Mucosa of descending colon (tissue), 3 donors: Measurements from ENCODE around the gene ATP6V1C2. TPM values are rescaled to one million over a fixed set of nuclear protein-coding genes. Genes with fewer than 3 reads are reported as not detected.

Experiments
- ATAC-seq: fragments of 200-7000 bp; cut with Tn5 transposase; one replicate; pipeline ENCODE4 v1.9.1; 2020; ENCODE audit warnings: mild to moderate bottlenecking, moderate library complexity
- DNase-seq, 3 donors: peaks; one replicate each; pipeline ENCODE4 v3.0.0-alpha.2; 2020
- H3K36me3 ChIP-seq: fragments of 200-600 bp; one replicate; pipeline ENCODE4 v1.8.0; 2021; ENCODE audit warnings: low read depth, mild to moderate bottlenecking
- H3K4me1 ChIP-seq: fragments of 200-600 bp; one replicate; pipeline ENCODE4 v1.8.0; 2021; ENCODE audit warnings: low read depth, mild to moderate bottlenecking
- H3K4me3 ChIP-seq: fragments of 200-600 bp; one replicate; pipeline ENCODE4 v1.8.0; 2021; ENCODE audit warnings: mild to moderate bottlenecking
- H3K9me3 ChIP-seq: fragments of 200-600 bp; one replicate; pipeline ENCODE4 v1.8.0; 2021; ENCODE audit warnings: mild to moderate bottlenecking
- intact Hi-C, 2 donors: fragments of 100-400 bp; cut with DNase I in 1 of 2; cut with micrococcal nuclease in 1 of 2; formaldehyde crosslinking; loops; one replicate each; pipeline versions ENCODE4 v1.11.0 to v1.11.1; 2022; cut with DNase I, micrococcal nuclease
- total RNA-seq, 3 donors: library from RNA; stranded (reverse); fragmentation: NEBNext Ultra II Directional in 2 of 3; extraction: Animal tissue kit (Norgen Biotek cat#: 25700) in 2 of 3; gene quantifications; one replicate each; pipeline versions ENCODE4 v1.2.1 to v1.2.4, GENCODE V29; 2021 to 2023
- TF ChIP-seq, protein P1 (sequence below): fragments of 200-600 bp; IDR thresholded peaks from one replicate; pipeline ENCODE4 v1.8.0; 2022; ENCODE audit warnings: antibody characterized with exemption, mild to moderate bottlenecking
- donor health status: DM: no; HTN: no; CAD: no; lungs with moderate emphysema.
- donor health status: DM: no; HTN: no; CAD: no.
- donor health status: DM: no; HTN: yes; CAD: no.

Gene ATP6V1C2
- total RNA-seq, 3 donors from 2014 or later = 0.57 to 3.8 (median 1.0) TPM

DNA sequence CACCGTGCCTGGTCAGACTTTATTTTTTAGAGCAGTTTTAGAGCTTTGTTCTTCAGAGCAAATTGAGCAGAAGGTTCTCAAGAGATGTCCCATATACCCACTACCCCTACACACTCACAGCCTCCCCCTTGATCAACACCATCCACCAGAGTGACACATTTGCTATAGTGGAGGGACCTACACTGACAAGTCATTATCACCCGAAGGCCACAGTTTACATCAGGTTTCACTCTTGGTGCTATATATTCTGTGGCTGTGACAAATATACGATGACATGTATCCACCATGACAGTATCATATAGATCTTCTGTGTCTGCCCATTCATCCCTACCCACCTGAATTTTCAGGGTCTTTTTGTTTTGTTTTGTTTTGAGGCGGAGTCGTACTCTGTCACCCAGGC lies 15.4 kb upstream of the ATP6V1C2 start:
- no peaks in the 10 kb centered on the region for H3K36me3 ChIP-seq
- ATAC-seq = no peak

DNA sequence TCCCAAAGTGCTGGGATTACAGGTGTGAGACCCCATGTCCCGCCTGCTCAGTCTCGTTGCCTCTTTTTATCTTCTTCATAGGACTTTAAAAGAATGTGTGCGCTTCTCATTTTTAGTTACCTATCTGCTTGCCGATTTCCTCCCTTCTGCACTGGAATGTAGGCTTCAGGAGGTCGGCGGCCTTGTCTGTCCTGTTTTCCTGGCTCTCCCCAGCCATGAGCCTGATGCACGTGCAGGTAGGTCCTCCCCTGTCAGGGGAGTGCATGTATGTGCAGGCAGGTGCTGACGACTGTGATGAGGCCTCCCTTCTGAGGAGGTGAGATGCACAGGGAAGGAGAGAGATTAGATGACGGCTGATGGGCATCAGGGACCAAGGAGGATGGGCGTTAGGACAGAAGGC lies 13.6 kb upstream of the ATP6V1C2 start:
- Histone ChIP-seq H3K4me1 (no peaks in the 10 kb centered on the region), H3K9me3 (no peaks in the 10 kb centered on the region), H3K4me3 (no peak overlapping the region), H3K36me3 (no peaks in the 10 kb centered on the region)
- intact Hi-C loops = no loop called here
- TF ChIP-seq, protein P1, sequence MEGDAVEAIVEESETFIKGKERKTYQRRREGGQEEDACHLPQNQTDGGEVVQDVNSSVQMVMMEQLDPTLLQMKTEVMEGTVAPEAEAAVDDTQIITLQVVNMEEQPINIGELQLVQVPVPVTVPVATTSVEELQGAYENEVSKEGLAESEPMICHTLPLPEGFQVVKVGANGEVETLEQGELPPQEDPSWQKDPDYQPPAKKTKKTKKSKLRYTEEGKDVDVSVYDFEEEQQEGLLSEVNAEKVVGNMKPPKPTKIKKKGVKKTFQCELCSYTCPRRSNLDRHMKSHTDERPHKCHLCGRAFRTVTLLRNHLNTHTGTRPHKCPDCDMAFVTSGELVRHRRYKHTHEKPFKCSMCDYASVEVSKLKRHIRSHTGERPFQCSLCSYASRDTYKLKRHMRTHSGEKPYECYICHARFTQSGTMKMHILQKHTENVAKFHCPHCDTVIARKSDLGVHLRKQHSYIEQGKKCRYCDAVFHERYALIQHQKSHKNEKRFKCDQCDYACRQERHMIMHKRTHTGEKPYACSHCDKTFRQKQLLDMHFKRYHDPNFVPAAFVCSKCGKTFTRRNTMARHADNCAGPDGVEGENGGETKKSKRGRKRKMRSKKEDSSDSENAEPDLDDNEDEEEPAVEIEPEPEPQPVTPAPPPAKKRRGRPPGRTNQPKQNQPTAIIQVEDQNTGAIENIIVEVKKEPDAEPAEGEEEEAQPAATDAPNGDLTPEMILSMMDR = no peak
- no peak for ATAC-seq
- DNase-seq = no peak

More for the DNA sequence above, 15.4 kb upstream of the ATP6V1C2 start:
- TF ChIP-seq, protein P1 = no peak
- no peaks in the 10 kb centered on the region for H3K9me3 ChIP-seq
- intact Hi-C loops = no loop called here
- no peak for DNase-seq
- no peak overlapping the region for H3K4me3 ChIP-seq
- no peaks in the 10 kb centered on the region for H3K4me1 ChIP-seq

DNA sequence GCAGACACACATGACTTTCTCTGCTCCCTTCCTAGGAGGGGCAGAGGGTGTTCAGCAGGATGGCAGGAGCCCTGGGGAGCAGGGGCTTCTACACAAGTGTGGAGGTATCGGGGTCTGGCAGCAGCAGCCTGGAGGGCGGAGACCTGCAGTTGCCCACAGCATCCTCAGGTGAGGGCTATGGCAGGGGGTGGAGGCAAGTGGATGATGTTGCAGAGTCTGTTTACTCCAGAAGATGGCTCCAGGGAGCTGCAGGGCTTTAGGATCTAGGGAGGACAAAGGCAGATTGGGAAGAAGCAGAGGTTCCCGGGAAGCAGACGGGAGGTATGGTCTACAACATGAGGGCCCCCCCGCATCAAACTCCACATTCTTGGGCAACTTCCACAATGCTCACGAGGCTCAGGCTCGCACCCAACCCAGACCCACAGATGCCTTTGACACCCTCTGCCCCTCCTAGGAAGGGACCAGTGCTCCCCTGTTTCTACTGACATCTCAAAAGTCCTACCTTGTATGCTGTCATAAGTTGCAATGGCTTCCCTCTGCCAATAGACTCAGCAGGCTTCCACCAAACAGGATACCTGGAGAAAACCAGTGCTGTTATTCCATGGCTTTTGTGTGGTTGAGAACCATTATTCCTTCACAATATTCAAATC lies 12.0 kb upstream of the ATP6V1C2 start:
- ATAC-seq = peak; percentile 82
- intact Hi-C loops = no loop called here
- TF ChIP-seq, protein P1 = peak; percentile 8
- H3K9me3 ChIP-seq = no peaks in the 10 kb centered on the region
- no peaks in the 10 kb centered on the region for H3K4me1 ChIP-seq
- DNase-seq = peak in 2 of 3 donors; percentile 37 to 50
- no peaks in the 10 kb centered on the region for H3K36me3 ChIP-seq
- H3K4me3 ChIP-seq = no peak overlapping the region

DNA sequence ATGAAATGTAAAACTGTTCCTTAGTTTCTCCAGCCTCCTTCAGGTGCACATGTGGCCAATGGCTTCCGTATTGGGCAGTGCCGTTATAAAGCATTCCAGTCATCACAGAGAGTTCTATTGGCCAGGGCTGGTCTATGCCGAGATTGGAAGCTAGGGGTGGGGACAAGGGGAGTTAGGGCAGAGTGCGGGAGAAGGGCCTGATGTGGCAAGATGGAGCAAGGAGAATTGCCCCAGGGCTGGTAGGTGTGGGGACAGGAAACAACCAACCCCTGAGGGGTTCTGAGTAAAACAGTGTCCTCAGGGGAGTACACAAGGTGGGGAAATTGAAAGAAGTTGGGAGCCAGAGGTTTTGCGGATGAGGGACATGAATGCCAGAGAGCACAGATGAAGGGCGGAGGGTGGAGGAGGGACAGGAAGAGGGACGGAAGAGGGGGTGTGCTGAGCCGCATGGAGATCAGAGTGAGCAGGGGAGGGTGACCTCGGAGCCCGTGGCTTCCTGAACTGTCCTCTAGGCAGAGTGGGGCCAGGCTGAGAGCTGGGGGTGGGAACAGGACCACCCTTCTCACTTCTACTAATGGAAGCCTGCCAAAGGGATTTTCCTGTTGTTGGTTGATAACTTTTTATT lies 9.1 kb upstream of the ATP6V1C2 start:
- H3K36me3 ChIP-seq = no peaks in the 10 kb centered on the region
- no peak for ATAC-seq
- no peaks in the 10 kb centered on the region for H3K4me1 ChIP-seq
- no peak overlapping the region for H3K4me3 ChIP-seq
- H3K9me3 ChIP-seq = no peaks in the 10 kb centered on the region
- intact Hi-C loops = no loop called here
- TF ChIP-seq, protein P1 = no peak
- no peak for DNase-seq

DNA sequence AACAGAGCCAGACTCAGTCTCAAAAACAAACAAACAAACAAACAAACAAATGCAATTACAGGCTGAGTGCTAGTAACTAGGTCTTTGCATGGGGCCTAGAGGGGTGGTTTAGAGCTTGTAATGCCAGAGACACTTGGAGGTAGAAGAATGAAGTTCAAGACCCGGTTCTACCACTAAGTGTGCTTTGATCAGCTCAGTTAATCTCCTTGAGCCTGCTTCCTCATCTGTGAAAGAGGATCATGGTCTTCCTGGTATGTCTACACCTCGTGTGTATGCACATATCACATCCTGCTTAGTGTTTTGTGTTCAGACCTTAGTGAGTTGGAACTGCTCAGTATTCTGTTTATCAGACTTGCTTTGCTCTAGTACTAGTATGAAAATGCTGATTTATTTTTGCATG lies 4.8 kb upstream of the ATP6V1C2 start:
- DNase-seq = no peak
- intact Hi-C loops = no loop called here
- TF ChIP-seq, protein P1 = no peak
- Histone ChIP-seq H3K9me3 (no peaks in the 10 kb centered on the region), H3K36me3 (no peaks in the 10 kb centered on the region), H3K4me3 (no peak overlapping the region), H3K4me1 (peaks cover 7% of the 10 kb centered on the region)
- no peak for ATAC-seq
